Measurements from ENCODE around the gene KREMEN2.
"Not testable (repeated sequence)": the region's sequence is repeated elsewhere in the genome, so short reads cannot be mapped to it uniquely, and the experiment has no call there.

The KREMEN2 gene

DNA sequence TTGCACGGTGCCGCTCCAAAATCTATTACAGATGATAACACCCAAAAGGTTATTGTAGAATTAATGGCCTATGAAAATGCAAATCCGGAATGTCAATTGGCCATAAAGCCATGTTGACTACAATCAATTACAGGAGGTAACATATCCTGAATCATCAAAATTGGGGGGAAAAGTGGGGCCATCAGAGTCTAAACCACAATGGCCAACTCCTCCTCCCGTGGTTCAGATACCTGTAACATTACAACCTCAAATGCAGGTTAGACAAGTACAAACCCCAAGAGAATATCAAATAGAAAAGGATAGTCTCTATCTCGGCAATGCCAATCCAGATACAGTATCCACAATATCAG is 37.5 kb upstream of the KREMEN2 start:
- Histone ChIP-seq H3K36me3 (peaks cover 29 to 52% (median 38%) of the 10 kb centered on the region in 11 experiments), H3K4me1 (peaks cover 10 to 28% (median 16%) of the 10 kb centered on the region in 10 experiments; a peak in 19 of 20 replicates), H3K27ac (no peak overlapping the region), H3K9ac (no peak overlapping the region), H3K27me3 (no peaks in the 10 kb centered on the region), H3K4me3 (no peak overlapping the region; a peak in 2 of 20 replicates), H3K9me3 (replicated peaks in 1 of 11) (no peaks in the 10 kb centered on the region), H3K4me2 (peak overlapping the region; percentile 26 to 79 (median 62); a peak in 21 of 22 replicates), H4K20me1 (peaks cover 0 to 46% (median 5%) of the 10 kb centered on the region in 11 experiments; a peak in 11 of 22 replicates)
- TF ChIP-seq Cebpa-rat (IDR thresholded peaks at IDR 0.05): no peak

GRCh38 chr16:2927010-2927646 is 36.9 kb upstream of the KREMEN2 start:
- H4K20me1 ChIP-seq: peaks cover 0 to 46% (median 5%) of the 10 kb centered on the region in 11 experiments; a peak in 11 of 22 replicates
- H3K4me1 ChIP-seq: peaks cover 10 to 28% (median 16%) of the 10 kb centered on the region in 10 experiments; a peak in 19 of 20 replicates
- H3K9me3 ChIP-seq (replicated peaks in 1 of 11): no peaks in the 10 kb centered on the region
- H3K27ac ChIP-seq: no peak overlapping the region
- TF ChIP-seq Cebpa-rat (IDR thresholded peaks at IDR 0.05): no peak
- H3K27me3 ChIP-seq: no peaks in the 10 kb centered on the region
- peak overlapping the region; percentile 26 to 79 (median 62); a peak in 21 of 22 replicates for H3K4me2 ChIP-seq
- 0 out of 22 replicates have a peak overlapping the region, but pooled peaks of 1 of the 11 experiments have one; percentile 32 for H3K9ac ChIP-seq
- H3K4me3 ChIP-seq: no peak overlapping the region; a peak in 2 of 20 replicates
- H3K36me3 ChIP-seq: peaks cover 25 to 49% (median 34%) of the 10 kb centered on the region in 11 experiments

DNA sequence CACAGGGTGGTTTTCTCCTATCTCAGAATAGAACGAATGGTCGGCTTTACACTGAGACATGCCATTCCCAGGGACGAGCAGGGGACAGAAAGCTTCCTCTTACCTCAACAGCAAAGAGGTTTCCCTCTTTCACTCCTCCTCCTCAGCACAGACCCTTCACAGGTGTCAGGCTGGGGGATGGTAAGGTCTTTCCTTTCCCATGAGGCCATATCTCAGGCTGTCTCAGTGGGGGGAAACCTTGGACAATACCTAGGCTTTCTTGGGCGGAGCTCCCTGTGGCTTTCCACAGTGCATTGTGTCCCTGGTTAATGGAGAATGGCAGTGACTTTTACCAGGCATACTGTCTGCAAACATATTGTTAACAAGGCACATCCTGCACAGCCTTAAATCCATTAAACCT is 35.9 kb upstream of the KREMEN2 start:
- not testable (repeated sequence) for H3K27ac ChIP-seq; H3K9me3 ChIP-seq (replicated peaks in 1 of 11); H3K4me2 ChIP-seq; H3K4me3 ChIP-seq; H3K27me3 ChIP-seq
- Histone ChIP-seq H3K9ac (peak overlapping the region in 2 of 11 experiments; percentile 32 to 33; a peak in 5 of 22 replicates), H4K20me1 (peaks cover 0 to 54% (median 5%) of the 10 kb centered on the region in 11 experiments; a peak in 11 of 22 replicates), H3K36me3 (peaks cover 23 to 51% (median 34%) of the 10 kb centered on the region in 11 experiments), H3K4me1 (peaks cover 7 to 26% (median 17%) of the 10 kb centered on the region in 10 experiments; a peak in 18 of 20 replicates)

DNA sequence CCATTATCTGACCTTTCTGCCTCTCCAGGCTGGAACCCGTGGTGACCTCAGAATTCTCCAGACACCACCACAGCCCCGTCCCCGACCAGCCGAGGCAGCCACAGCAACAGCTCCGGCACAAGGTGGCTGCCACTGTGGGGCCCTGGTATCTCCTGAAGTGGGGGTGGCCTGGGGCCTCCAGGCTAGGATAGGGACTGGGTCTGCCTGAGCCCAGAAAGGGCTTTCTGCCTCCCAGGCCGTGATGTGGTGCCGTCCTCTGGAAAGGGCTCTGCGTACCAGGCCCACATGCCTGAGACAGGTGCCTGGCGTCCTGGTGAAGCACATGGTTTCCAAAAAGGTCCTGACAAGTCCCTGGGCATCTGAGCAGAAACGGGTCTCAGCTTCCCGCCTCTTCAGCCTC is 35.3 kb upstream of the KREMEN2 start:
- TF ChIP-seq Cebpa-rat (IDR thresholded peaks at IDR 0.05): no peak
- no peak overlapping the region; a peak in 1 of 22 replicates for H3K9ac ChIP-seq
- H3K27ac ChIP-seq: no peak overlapping the region

GRCh38 chr16:2929693-2930092 is 34.4 kb upstream of the KREMEN2 start:
- peaks cover 0 to 63% (median 5%) of the 10 kb centered on the region in 11 experiments; a peak in 11 of 22 replicates for H4K20me1 ChIP-seq
- peaks cover 12 to 39% (median 26%) of the 10 kb centered on the region in 10 experiments for H3K4me1 ChIP-seq
- no peak for TF ChIP-seq Cebpa-rat (IDR thresholded peaks at IDR 0.05)
- no peak overlapping the region for H3K4me2 ChIP-seq
- H3K27ac ChIP-seq: no peak overlapping the region
- no peak overlapping the region for H3K4me3 ChIP-seq
- no peaks in the 10 kb centered on the region for H3K27me3 ChIP-seq
- H3K36me3 ChIP-seq: peaks cover 35 to 63% (median 43%) of the 10 kb centered on the region in 11 experiments
- no peaks in the 10 kb centered on the region for H3K9me3 ChIP-seq (replicated peaks in 1 of 11)
- H3K9ac ChIP-seq: no peak overlapping the region

More for the DNA sequence above, 35.3 kb upstream of the KREMEN2 start:
- Histone ChIP-seq H3K36me3 (peaks cover 27 to 58% (median 40%) of the 10 kb centered on the region in 11 experiments), H3K4me1 (peaks cover 12 to 30% (median 21%) of the 10 kb centered on the region in 10 experiments; a peak in 19 of 20 replicates), H3K27me3 (no peaks in the 10 kb centered on the region), H3K4me2 (no peak overlapping the region), H3K9me3 (replicated peaks in 1 of 11) (no peaks in the 10 kb centered on the region), H4K20me1 (peaks cover 0 to 60% (median 5%) of the 10 kb centered on the region in 11 experiments; a peak in 11 of 22 replicates), H3K4me3 (no peak overlapping the region)

DNA sequence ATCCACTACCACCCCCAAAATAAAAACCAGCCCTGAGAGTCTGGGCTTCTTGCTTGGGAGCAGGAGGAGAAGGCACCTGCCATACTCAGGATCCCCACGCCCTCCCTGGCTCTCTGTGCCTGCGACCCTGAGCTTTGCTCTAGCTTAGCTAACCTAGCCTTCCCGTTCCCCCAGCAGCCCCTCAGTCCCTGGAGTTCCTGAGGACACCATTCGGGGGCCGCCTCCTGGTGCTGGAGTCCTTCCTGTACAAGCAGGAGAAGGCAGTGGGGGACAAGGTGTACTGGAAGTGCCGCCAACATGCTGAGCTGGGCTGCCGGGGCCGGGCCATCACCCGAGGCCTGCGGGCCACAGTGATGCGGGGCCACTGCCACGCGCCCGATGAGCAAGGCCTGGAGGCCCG is 33.8 kb upstream of the KREMEN2 start:
- Histone ChIP-seq H3K9me3 (replicated peaks in 1 of 11) (no peaks in the 10 kb centered on the region), H3K36me3 (peaks cover 35 to 59% (median 42%) of the 10 kb centered on the region in 11 experiments), H3K27ac (no peak overlapping the region; a peak in 1 of 22 replicates), H3K4me2 (no peak overlapping the region), H3K4me3 (no peak overlapping the region), H3K4me1 (peaks cover 15 to 45% (median 30%) of the 10 kb centered on the region in 10 experiments), H3K9ac (0 out of 22 replicates have a peak overlapping the region, but pooled peaks of 1 of the 11 experiments have one; percentile 18), H3K27me3 (no peaks in the 10 kb centered on the region), H4K20me1 (peaks cover 0 to 62% (median 7%) of the 10 kb centered on the region in 11 experiments; a peak in 11 of 22 replicates)
- no peak for TF ChIP-seq Cebpa-rat (IDR thresholded peaks at IDR 0.05)

DNA sequence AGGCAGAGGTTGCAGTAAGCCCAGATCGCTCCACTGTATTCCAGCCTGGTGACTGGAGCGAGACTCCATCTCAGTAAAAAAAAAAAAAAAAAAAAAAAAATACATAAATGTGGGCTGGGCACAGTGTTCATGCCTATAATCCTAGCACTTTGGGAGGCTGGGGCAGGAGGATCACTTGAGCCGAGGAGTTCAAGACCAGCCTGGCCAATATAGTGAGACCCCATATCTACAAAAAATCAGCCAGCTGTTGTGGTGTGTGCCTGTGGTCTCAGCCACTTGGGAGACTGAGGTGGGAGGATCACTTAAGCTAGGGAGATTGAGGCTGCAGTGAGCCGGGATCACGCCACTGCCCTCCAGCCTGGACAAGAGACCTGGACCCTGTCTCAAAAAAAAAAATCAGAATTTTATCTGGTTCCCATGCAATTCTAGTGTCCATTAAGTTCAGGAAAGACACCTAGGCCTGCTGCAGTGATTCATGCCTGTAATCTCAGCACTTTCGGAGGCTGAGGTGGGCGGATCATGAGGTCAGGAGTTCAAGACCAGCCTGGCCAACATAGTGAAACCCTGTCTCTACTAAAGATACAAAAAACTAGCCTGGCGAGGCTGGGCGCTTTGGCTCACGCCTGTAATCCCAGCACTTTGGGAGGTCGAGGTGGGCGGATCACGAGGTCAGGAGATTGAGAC is 32.7 kb upstream of the KREMEN2 start:
- not testable (repeated sequence) for H3K27me3 ChIP-seq; H3K27ac ChIP-seq; H3K9me3 ChIP-seq (replicated peaks in 1 of 11); H3K9ac ChIP-seq; H3K4me3 ChIP-seq; H3K4me2 ChIP-seq
- peaks cover 35 to 63% (median 42%) of the 10 kb centered on the region in 11 experiments for H3K36me3 ChIP-seq
- peaks cover 4 to 73% (median 18%) of the 10 kb centered on the region in 11 experiments; a peak in 14 of 22 replicates for H4K20me1 ChIP-seq
- peaks cover 24 to 55% (median 41%) of the 10 kb centered on the region in 10 experiments for H3K4me1 ChIP-seq

- TF ChIP-seq Cebpa-rat (IDR thresholded peaks at IDR 0.05): no peak
- Histone ChIP-seq H3K36me3 (peaks cover 36 to 81% (median 57%) of the 10 kb centered on the region in 11 experiments), H3K9me3 (replicated peaks in 1 of 11) (no peaks in the 10 kb centered on the region), H4K20me1 (peaks cover 15 to 81% (median 35%) of the 10 kb centered on the region in 11 experiments; a peak in 18 of 22 replicates), H3K4me1 (peaks cover 35 to 58% (median 52%) of the 10 kb centered on the region in 10 experiments), H3K9ac (peak overlapping the region in 4 of 11 experiments; percentile 10 to 41 (median 25); a peak in 3 of 22 replicates), H3K4me2 (peak overlapping the region in 6 of 11 experiments; percentile 36 to 97 (median 96); a peak in 10 of 22 replicates), H3K4me3 (no peak overlapping the region), H3K27me3 (peaks cover 0 to 15% (median 0%) of the 10 kb centered on the region in 11 experiments; a peak in 3 of 22 replicates), H3K27ac (peak overlapping the region in 1 of 11 experiments; percentile 31; a peak in 2 of 22 replicates)
Measured at GRCh38 chr16:2933136-2933535, 30.9 kb upstream of the KREMEN2 start.

All from BLaER1 treated with 17β-estradiol and CSF1 and Interleukin-3, amounts not matched to agents 10 nM and 100 nM (cell line).